B cell (primary cell): ENCODE measurements around the gene MSH3. TPM values are rescaled to one million over a fixed set of nuclear protein-coding genes. Genes with fewer than 3 reads are reported as not detected.

Experiments used
- ATAC-seq: fragments of 200-7000 bp; cut with Tn5 transposase; one replicate; pipeline ENCODE4 v1.10.0; 2021; ENCODE audit warnings: low read depth, mild to moderate bottlenecking, moderate number of reproducible peaks, moderate library complexity
- CTCF ChIA-PET: fragments of 350-600 bp; sonication (Branson Sonifier 250); formaldehyde crosslinking; loops from one replicate; lab custom pipeline; 2021; ENCODE audit warnings: antibody characterized with exemption, inconsistent platforms; lab: Charles Lee
- POLR2A ChIA-PET: fragments of 350-600 bp; sonication (Branson Sonifier 250); formaldehyde crosslinking; loops from one replicate; lab custom pipeline; 2021; ENCODE audit warnings: antibody characterized with exemption; lab: Charles Lee
- DNase-seq: peaks from one replicate; pipeline ENCODE4 v3.0.0; 2013
- H2AFZ ChIP-seq: 2 replicates; pipeline ENCODE4 v1.6.1; 2012; ENCODE audit warnings: mild to moderate bottlenecking, low read depth, low read length; ENCODE audit not compliant: insufficient read depth, poor library complexity, severe bottlenecking
- H3K27ac ChIP-seq, 2 donors: 1 replicate in 1 of 2; 2 replicates in 1 of 2; pipeline ENCODE4 v1.5.1; 2012 to 2013; ENCODE audit warnings: low read length in 2 of 2, mild to moderate bottlenecking in 2 of 2, moderate library complexity in 1 of 2
- H3K27me3 ChIP-seq, 4 experiments: fragments of 200-600 bp in 1 of 4; sonication (generic) in 1 of 4; replicated peaks in 1 of 4; 1 replicate in 2 of 4; 2 replicates in 2 of 4; pipeline versions ENCODE4 v1.6.1 to v1.7.0; 2013 to 2016; ENCODE audit warnings: low read length in 3 of 4, mild to moderate bottlenecking in 2 of 4, mixed read lengths in 1 of 4, moderate library complexity in 1 of 4; ENCODE audit not compliant: insufficient read depth in 4 of 4, control insufficient read depth in 3 of 4; ENCODE audit errors: control extremely low read depth in 1 of 4
- H3K36me3 ChIP-seq, 2 experiments: replicated peaks in 1 of 2; 1 replicate in 1 of 2; 2 replicates in 1 of 2; pipeline versions ENCODE4 v1.6.1 to v1.7.1; 2013; ENCODE audit warnings: low read length in 1 of 2; ENCODE audit not compliant: insufficient read depth in 2 of 2, control insufficient read depth in 1 of 2; ENCODE audit errors: control extremely low read depth in 1 of 2, extremely low read depth in 1 of 2
- H3K4me1 ChIP-seq, 2 donors: fragments of 200-600 bp in 1 of 2; sonication (generic) in 1 of 2; 1 replicate in 1 of 2; 2 replicates in 1 of 2; pipeline versions ENCODE4 v1.5.1 to v1.6.1; 2013 to 2017; ENCODE audit warnings: low read length in 2 of 2; ENCODE audit not compliant: control insufficient read depth in 2 of 2, insufficient read depth in 2 of 2
- H3K4me2 ChIP-seq: replicated peaks from 2 replicates; pipeline ENCODE3; 2012; ENCODE audit warnings: mild to moderate bottlenecking, low read depth, low read length; ENCODE audit not compliant: poor library complexity, severe bottlenecking
- H3K4me3 ChIP-seq, 5 experiments: fragments of 200-600 bp in 1 of 5; sonication (generic) in 1 of 5; 1 replicate in 3 of 5; 2 replicates in 2 of 5; pipeline versions ENCODE4 v1.5.1 to v1.7.0; 2011 to 2016; ENCODE audit warnings: low read length in 4 of 5, mild to moderate bottlenecking in 4 of 5, low read depth in 2 of 5, control low read depth in 1 of 5, moderate library complexity in 1 of 5; ENCODE audit not compliant: insufficient read depth in 1 of 5; ENCODE audit errors: control extremely low read depth in 1 of 5, extremely low read depth in 1 of 5
- H3K79me2 ChIP-seq: fragments of 200-600 bp; sonication (generic); one replicate; pipeline ENCODE4 v1.6.0; 2016; ENCODE audit warnings: low read length; ENCODE audit not compliant: control insufficient read depth, insufficient read depth
- H3K9ac ChIP-seq: fragments of 200-600 bp; sonication (generic); 2 replicates; pipeline ENCODE4 v1.6.1; 2017; ENCODE audit warnings: mild to moderate bottlenecking, low read length, moderate library complexity
- H3K9me3 ChIP-seq, 3 donors: one replicate each; pipeline versions ENCODE4 v1.6.1 to v1.7.1; 2013; ENCODE audit warnings: low read length in 2 of 3; ENCODE audit not compliant: control insufficient read depth in 2 of 3, insufficient read depth in 1 of 3; ENCODE audit errors: control extremely low read depth in 1 of 3
- H4K20me1 ChIP-seq: 2 replicates; pipeline ENCODE4 v1.6.0; 2012; ENCODE audit warnings: mild to moderate bottlenecking, low read length; ENCODE audit not compliant: insufficient read depth, control insufficient read depth, poor library complexity, severe bottlenecking
- H3K27ac Mint-ChIP-seq: one replicate; pipeline ENCODE4 v1.8.0; 2021; ENCODE audit warnings: mixed read lengths
- H3K27me3 Mint-ChIP-seq: one replicate; pipeline ENCODE4 v1.8.0; 2021; ENCODE audit warnings: mixed read lengths
- H3K4me1 Mint-ChIP-seq: one replicate; pipeline ENCODE4 v1.8.0; 2021; ENCODE audit warnings: mixed read lengths
- H3K4me3 Mint-ChIP-seq: one replicate; pipeline ENCODE4 v1.8.0; 2021; ENCODE audit warnings: mixed read lengths
- H3K9me3 Mint-ChIP-seq: one replicate; pipeline ENCODE4 v1.8.0; 2022; ENCODE audit warnings: mixed read lengths; ENCODE audit not compliant: insufficient read depth
- CTCF ChIP-seq: fragments of 200-600 bp; IDR thresholded peaks from one replicate; pipeline ENCODE4 v1.8.0; 2022; ENCODE audit warnings: antibody characterized with exemption, mild to moderate bottlenecking
- EZH2 ChIP-seq: IDR thresholded peaks from 2 replicates; pipeline ENCODE4 v1.6.1; 2012; ENCODE audit warnings: borderline replicate concordance, low read depth, mild to moderate bottlenecking, moderate library complexity, low read length; ENCODE audit not compliant: insufficient read depth, poor library complexity, severe bottlenecking
- WGBS: methylation state at CpG from one replicate; pipeline ENCODE4 v1.1.5; 2013; ENCODE audit warnings: missing lambda C conversion rate; ENCODE audit not compliant: insufficient coverage; 5-methylcytosine and 5-hydroxymethylcytosine counted together
- intact Hi-C: fragments of 100-400 bp; cut with micrococcal nuclease; formaldehyde crosslinking; loops from one replicate; pipeline ENCODE4 v1.10.0; 2022
- polyA plus RNA-seq: library from polyadenylated mRNA; depleted of rRNA; stranded (reverse); fragments of >200 nt; gene quantifications from 2 replicates; pipeline ENCODE4 v1.2.3, GENCODE V29; 2012
- total RNA-seq, 2 donors: library from RNA; stranded (reverse); fragments of 120-200 nt in 1 of 2; gene quantifications; 1 replicate in 1 of 2; 2 replicates in 1 of 2; pipeline versions ENCODE4 v1.2.3 to v1.2.4, GENCODE V29; 2013 to 2022

MSH3 gene
- total and polyA plus RNA-seq, 2 donors (not counting 1 experiment from before 2014, with no cell fraction given) = 3.5 to 26.3 TPM

GRCh38 chr5:80686757-80687156 lies 32.3 kb downstream of the MSH3 start:
- H2AFZ ChIP-seq = no peak overlapping the region
- H3K27ac ChIP-seq = no peak overlapping the region
- no peak overlapping the region for H3K4me3 ChIP-seq
- DNase-seq (no peak), ATAC-seq (no peak)
- Mint-ChIP-seq H3K4me3 (no peak overlapping the region), H3K9me3 (no peaks in the 10 kb centered on the region), H3K27me3 (no peaks in the 10 kb centered on the region), H3K27ac (no peak overlapping the region), H3K4me1 (peaks cover 5% of the 10 kb centered on the region)
- TF ChIP-seq EZH2 = no peak
- TF ChIP-seq CTCF = peak; percentile 50
- no peak overlapping the region for H3K4me2 ChIP-seq
- H3K27me3 ChIP-seq = no peaks in the 10 kb centered on the region
- ChIA-PET CTCF (interaction anchor here (0.6 to 1.6 kb wide), 7 partner anchors 13 to 615 kb away, joined by 3 to 6 read pairs (median 3); partner anchors contain the start of gene ZCCHC9), POLR2A (no interaction called here)
- H3K36me3 ChIP-seq = peaks cover 0 to 5% of the 10 kb centered on the region in 2 experiments
- no peak overlapping the region for H3K9ac ChIP-seq
- H4K20me1 ChIP-seq = no peaks in the 10 kb centered on the region
- intact Hi-C loops = loop anchor here (10.0 kb wide), 1 partner anchor 608 kb away; no protein-coding TSS in a partner anchor
- no peaks in the 10 kb centered on the region for H3K4me1 ChIP-seq
- no peaks in the 10 kb centered on the region for H3K9me3 ChIP-seq
- peaks cover 4% of the 10 kb centered on the region for H3K79me2 ChIP-seq

GRCh38 chr5:80688648-80689420 lies 34.4 kb downstream of the MSH3 start:
- ATAC-seq = no peak
- Histone ChIP-seq H4K20me1 (no peaks in the 10 kb centered on the region), H3K27me3 (no peaks in the 10 kb centered on the region), H2AFZ (no peak overlapping the region), H3K9ac (no peak overlapping the region), H3K36me3 (peaks cover 0 to 5% of the 10 kb centered on the region in 2 experiments), H3K9me3 (no peaks in the 10 kb centered on the region), H3K4me3 (no peak overlapping the region), H3K4me1 (no peaks in the 10 kb centered on the region), H3K27ac (peak overlapping the region in 1 of 2 donors; percentile 6), H3K79me2 (peaks cover 4% of the 10 kb centered on the region), H3K4me2 (no peak overlapping the region)
- peak overlapping the region; percentile 10 for H3K27ac Mint-ChIP-seq
- H3K4me1 Mint-ChIP-seq = peaks cover 5% of the 10 kb centered on the region
- H3K27me3 Mint-ChIP-seq = no peaks in the 10 kb centered on the region
- H3K9me3 Mint-ChIP-seq = no peaks in the 10 kb centered on the region
- intact Hi-C loops = loop anchor here (10.0 kb wide), 1 partner anchor 606 kb away; no protein-coding TSS in a partner anchor
- no peak overlapping the region for H3K4me3 Mint-ChIP-seq
- POLR2A ChIA-PET = no interaction called here
- TF ChIP-seq CTCF (no peak), EZH2 (no peak)
- WGBS = 63% methylated on average over 3 of the region's 4 CpGs
- CTCF ChIA-PET = interaction anchor here (1.0 to 1.5 kb wide), 2 partner anchors 17 to 506 kb away, joined by 3 read pairs; no protein-coding TSS in a partner anchor
- DNase-seq = no peak
